Endometrium (tissue), 2 donors: ENCODE results near the gene TFCP2L1.
A peak's percentile ranks its signal among the peaks of the same experiment; 100 is the strongest.

Experiments
- FAIRE-seq: peaks from 2 replicates; lab custom pipeline; 2012; peaks lifted over from hg19 to GRCh38; lab: Jason Lieb, UNC
- donor health status: control.
- donor health status: control.

TFCP2L1 gene

GRCh38 chr2:121172456-121172855 lies 112.5 kb downstream of the TFCP2L1 start:
- no peak for FAIRE-seq

GRCh38 chr2:121171625-121172119 lies 113.3 kb downstream of the TFCP2L1 start:
- FAIRE-seq = no peak

GRCh38 chr2:121170577-121170976 lies 114.4 kb downstream of the TFCP2L1 start:
- no peak for FAIRE-seq

GRCh38 chr2:121167411-121167810 lies 117.6 kb downstream of the TFCP2L1 start:
- peak; percentile 12 for FAIRE-seq
